Smooth muscle cell (in vitro differentiated cells): Measurements from ENCODE around the gene MRPL10. TPM values are rescaled to one million over a fixed set of nuclear protein-coding genes. Genes with fewer than 3 reads are reported as not detected.

Experiments
- DNase-seq: peaks from one replicate; lab custom pipeline; 2025; ENCODE audit not compliant: unreplicated experiment; lab: John Stamatoyannopoulos, UW
- H2AFZ ChIP-seq: fragments of 200-600 bp; sonication (generic); 2 replicates; pipeline ENCODE4 v1.6.0; 2016; ENCODE audit warnings: antibody characterized with exemption, low read depth, mild to moderate bottlenecking
- H3F3A ChIP-seq: fragments of 200-600 bp; sonication (generic); 2 replicates; pipeline ENCODE4 v1.6.0; 2017; ENCODE audit warnings: antibody characterized with exemption, low read depth
- H3K27ac ChIP-seq: fragments of 200-600 bp; sonication (generic); 2 replicates; pipeline ENCODE4 v1.5.1; 2016; ENCODE audit warnings: low read depth, mild to moderate bottlenecking
- H3K27me3 ChIP-seq: fragments of 200-600 bp; sonication (generic); 2 replicates; pipeline ENCODE4 v1.6.1; 2016; ENCODE audit warnings: low read depth, mild to moderate bottlenecking
- H3K36me3 ChIP-seq: fragments of 200-600 bp; sonication (generic); 2 replicates; pipeline ENCODE4 v1.5.1; 2016; ENCODE audit warnings: low read depth
- H3K4me1 ChIP-seq: fragments of 200-600 bp; sonication (generic); 2 replicates; pipeline ENCODE4 v1.5.1; 2016; ENCODE audit warnings: low read depth
- H3K4me2 ChIP-seq: fragments of 200-600 bp; sonication (generic); 2 replicates; pipeline ENCODE4 v1.6.0; 2016; ENCODE audit warnings: mild to moderate bottlenecking
- H3K4me3 ChIP-seq: fragments of 200-600 bp; sonication (generic); 2 replicates; pipeline ENCODE4 v1.5.1; 2016; ENCODE audit warnings: mild to moderate bottlenecking
- H3K79me2 ChIP-seq: fragments of 200-600 bp; sonication (generic); 2 replicates; pipeline ENCODE4 v1.6.0; 2016; ENCODE audit warnings: low read depth, mild to moderate bottlenecking
- H3K9ac ChIP-seq: fragments of 200-600 bp; sonication (generic); 2 replicates; pipeline ENCODE4 v1.6.0; 2016; ENCODE audit warnings: low read depth
- H3K9me3 ChIP-seq: fragments of 200-600 bp; sonication (generic); replicated peaks from 2 replicates; pipeline ENCODE4 v1.5.1; 2016; ENCODE audit warnings: low read depth
- H4K20me1 ChIP-seq: fragments of 200-600 bp; sonication (generic); 2 replicates; pipeline ENCODE4 v1.6.0; 2016; ENCODE audit warnings: low read depth
- CTCF ChIP-seq: fragments of 200-600 bp; sonication (generic); IDR thresholded peaks from 2 replicates; pipeline ENCODE4 v1.5.1; 2017; ENCODE audit warnings: borderline replicate concordance, mild to moderate bottlenecking, antibody characterized with exemption; ENCODE audit not compliant: insufficient read depth, poor library complexity, severe bottlenecking
- WGBS: methylation state at CpG from one replicate; pipeline ENCODE4 v1.1.7; 2016; ENCODE audit warnings: low lambda C conversion rate; 5-methylcytosine and 5-hydroxymethylcytosine counted together
- polyA plus RNA-seq: library from polyadenylated mRNA; unstranded; fragments of >200 nt; fragmentation: Nextera tagmentation; extraction: Ambion mirVana; gene quantifications from 2 replicates; pipeline ENCODE4 v1.2.1, GENCODE V29; 2016
- total RNA-seq: library from RNA; depleted of rRNA; stranded (reverse); fragments of >200 nt; gene quantifications from 2 replicates; pipeline ENCODE4 v1.2.3, GENCODE V29; 2014

MRPL10 gene
- total and polyA plus RNA-seq, 2 experiments from 2014 or later, result 24.0 to 36.6 TPM

GRCh38 chr17:47844227-47844626 is 12.9 kb upstream of the MRPL10 start:
- H3K4me1 ChIP-seq, result peaks cover 34% of the 10 kb centered on the region
- no peaks in the 10 kb centered on the region for H3K36me3 ChIP-seq
- H4K20me1 ChIP-seq, result peaks cover 31% of the 10 kb centered on the region
- no peaks in the 10 kb centered on the region for H3K27me3 ChIP-seq
- TF ChIP-seq CTCF, result no peak
- H3K4me2 ChIP-seq, result no peak overlapping the region
- DNase-seq, result no peak
- H2AFZ ChIP-seq, result no peak overlapping the region
- H3K9ac ChIP-seq, result no peak overlapping the region
- no peak overlapping the region for H3K4me3 ChIP-seq
- H3K79me2 ChIP-seq, result peaks cover 42% of the 10 kb centered on the region
- H3K27ac ChIP-seq, result no peak overlapping the region
- H3F3A ChIP-seq, result peaks cover 7% of the 10 kb centered on the region
- 40% methylated on average over 5 of the region's 5 CpGs for WGBS
- no peaks in the 10 kb centered on the region for H3K9me3 ChIP-seq

- H3K4me1 ChIP-seq, result peaks cover 34% of the 10 kb centered on the region
- 24% methylated on average over 6 of the region's 6 CpGs for WGBS
Measured at GRCh38 chr17:47843391-47843730, 12.0 kb upstream of the MRPL10 start.

DNA sequence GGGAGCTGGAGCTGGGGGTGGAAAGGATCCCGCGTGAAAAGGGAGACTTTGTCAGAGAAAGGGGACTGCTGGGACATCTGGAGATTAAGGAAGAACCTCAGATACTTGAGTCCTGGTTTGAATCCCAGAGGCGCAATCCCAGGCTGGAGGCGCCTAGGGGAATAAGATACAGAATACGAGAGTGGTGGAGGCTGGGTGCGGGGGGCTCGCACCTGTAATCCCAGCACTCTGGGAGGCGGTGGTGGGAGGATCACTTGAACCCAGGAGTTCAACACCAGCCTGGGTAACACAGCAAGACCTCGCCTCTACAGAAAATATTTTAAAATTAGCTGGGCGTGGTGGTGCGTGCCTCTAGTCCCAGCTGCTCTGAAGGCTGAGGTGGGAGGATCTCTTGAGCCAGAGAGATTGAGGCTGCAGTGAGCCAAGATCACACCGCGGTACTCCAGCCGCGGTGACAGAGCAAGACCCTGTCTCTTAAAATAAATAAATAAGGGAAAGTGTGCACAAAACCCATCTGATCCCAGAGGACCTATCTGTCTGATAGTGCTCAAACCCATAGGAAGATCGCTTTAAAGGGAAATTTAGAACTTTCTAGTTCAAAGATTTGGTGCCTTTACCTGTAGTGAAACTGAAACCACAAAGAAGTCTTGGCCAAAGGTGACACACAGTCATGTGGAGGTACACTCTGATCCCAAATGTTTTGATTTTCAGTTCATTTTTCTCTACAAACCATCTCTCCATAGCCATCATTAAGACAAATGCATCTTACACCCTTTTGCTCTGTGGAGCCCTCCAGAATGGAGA is 10.3 kb upstream of the MRPL10 start:
- Histone ChIP-seq H2AFZ (peak overlapping the region; percentile 68), H3K79me2 (peaks cover 17% of the 10 kb centered on the region), H4K20me1 (peaks cover 8% of the 10 kb centered on the region), H3K36me3 (no peaks in the 10 kb centered on the region), H3F3A (peaks cover 7% of the 10 kb centered on the region), H3K4me1 (peaks cover 17% of the 10 kb centered on the region), H3K9ac (no peak overlapping the region), H3K27ac (no peak overlapping the region), H3K27me3 (no peaks in the 10 kb centered on the region), H3K9me3 (no peaks in the 10 kb centered on the region), H3K4me2 (peak overlapping the region; percentile 84), H3K4me3 (peak overlapping the region; percentile 72)
- 70% methylated on average over 16 of the region's 16 CpGs for WGBS
- TF ChIP-seq CTCF, result no peak
- DNase-seq, result no peak

More at GRCh38 chr17:47843391-47843730, 12.0 kb upstream of the MRPL10 start:
- H3K4me2 ChIP-seq, result peak overlapping the region; percentile 20
- peaks cover 23% of the 10 kb centered on the region for H4K20me1 ChIP-seq
- no peaks in the 10 kb centered on the region for H3K27me3 ChIP-seq
- H3K79me2 ChIP-seq, result peaks cover 34% of the 10 kb centered on the region
- no peaks in the 10 kb centered on the region for H3K9me3 ChIP-seq
- H3K9ac ChIP-seq, result no peak overlapping the region
- H3F3A ChIP-seq, result peaks cover 7% of the 10 kb centered on the region
- no peak overlapping the region for H3K27ac ChIP-seq
- TF ChIP-seq CTCF, result no peak
- no peak overlapping the region for H2AFZ ChIP-seq
- H3K4me3 ChIP-seq, result no peak overlapping the region
- H3K36me3 ChIP-seq, result no peaks in the 10 kb centered on the region
- no peak for DNase-seq
